ENCODE data around the gene DPF3. TPM values are rescaled to one million over a fixed set of nuclear protein-coding genes. Genes with fewer than 3 reads are reported as not detected.

DPF3 gene
- total RNA-seq, 1 donor from 2014 or later = 1.1 TPM

DNA sequence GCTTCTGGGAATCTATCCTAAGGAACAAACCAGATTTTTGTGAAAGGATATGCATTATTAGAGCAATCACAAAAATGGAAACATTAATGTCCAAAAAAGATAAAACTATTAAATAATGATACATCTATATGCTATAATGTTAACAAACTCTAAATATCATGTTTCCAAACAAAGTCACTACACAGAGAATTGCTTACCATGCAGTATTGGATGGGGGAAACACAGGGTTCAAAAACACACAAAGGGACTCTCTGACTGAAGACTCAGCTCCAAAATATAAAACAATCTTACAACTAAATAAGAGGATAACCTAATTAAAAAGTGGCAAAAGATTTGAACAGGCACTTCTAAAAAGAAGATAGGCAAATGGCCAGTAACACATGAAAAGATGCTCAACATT lies 304.2 kb downstream of the DPF3 start:
- Mint-ChIP-seq H3K27ac (ENCODE audit: unreplicated experiment) (no peak overlapping the region), H3K27me3 (ENCODE audit: low read depth) (no peaks in the 10 kb centered on the region), H3K4me3 (ENCODE audit: unreplicated experiment) (no peak overlapping the region), H3K36me3 (ENCODE audit: low read depth) (no peaks in the 10 kb centered on the region), H3K9me3 (ENCODE audit: low read depth) (peaks cover 2% of the 10 kb centered on the region), H3K4me1 (ENCODE audit: low read depth) (no peaks in the 10 kb centered on the region)
- DNase-seq (ENCODE audit: low spot score) = no peak
- TF ChIP-seq, protein P1, sequence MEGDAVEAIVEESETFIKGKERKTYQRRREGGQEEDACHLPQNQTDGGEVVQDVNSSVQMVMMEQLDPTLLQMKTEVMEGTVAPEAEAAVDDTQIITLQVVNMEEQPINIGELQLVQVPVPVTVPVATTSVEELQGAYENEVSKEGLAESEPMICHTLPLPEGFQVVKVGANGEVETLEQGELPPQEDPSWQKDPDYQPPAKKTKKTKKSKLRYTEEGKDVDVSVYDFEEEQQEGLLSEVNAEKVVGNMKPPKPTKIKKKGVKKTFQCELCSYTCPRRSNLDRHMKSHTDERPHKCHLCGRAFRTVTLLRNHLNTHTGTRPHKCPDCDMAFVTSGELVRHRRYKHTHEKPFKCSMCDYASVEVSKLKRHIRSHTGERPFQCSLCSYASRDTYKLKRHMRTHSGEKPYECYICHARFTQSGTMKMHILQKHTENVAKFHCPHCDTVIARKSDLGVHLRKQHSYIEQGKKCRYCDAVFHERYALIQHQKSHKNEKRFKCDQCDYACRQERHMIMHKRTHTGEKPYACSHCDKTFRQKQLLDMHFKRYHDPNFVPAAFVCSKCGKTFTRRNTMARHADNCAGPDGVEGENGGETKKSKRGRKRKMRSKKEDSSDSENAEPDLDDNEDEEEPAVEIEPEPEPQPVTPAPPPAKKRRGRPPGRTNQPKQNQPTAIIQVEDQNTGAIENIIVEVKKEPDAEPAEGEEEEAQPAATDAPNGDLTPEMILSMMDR (IDR thresholded peaks at IDR 0.05) = no peak

DNA sequence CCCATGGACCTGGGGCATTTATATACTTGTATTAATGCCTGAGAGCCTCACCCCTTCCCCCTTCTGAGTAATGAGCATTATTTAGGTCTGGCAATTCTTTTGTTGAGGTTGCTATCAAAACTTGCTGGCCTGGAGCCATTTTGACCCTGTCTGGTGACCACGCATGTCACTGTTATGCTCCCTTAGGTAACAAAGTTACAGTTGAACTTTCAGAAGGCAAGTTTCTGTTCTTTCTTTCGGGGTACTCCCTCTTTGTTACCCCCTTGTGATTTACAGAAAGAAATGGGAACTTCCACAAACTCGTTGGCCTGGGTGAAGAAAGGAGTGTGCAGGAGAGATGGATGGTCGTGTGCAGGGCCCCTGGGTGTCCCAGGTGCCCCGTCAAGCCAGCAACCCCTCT lies 305.4 kb downstream of the DPF3 start:
- Mint-ChIP-seq H3K27me3 (ENCODE audit: low read depth) (no peaks in the 10 kb centered on the region), H3K27ac (ENCODE audit: unreplicated experiment) (no peak overlapping the region), H3K4me3 (ENCODE audit: unreplicated experiment) (no peak overlapping the region)

DNA sequence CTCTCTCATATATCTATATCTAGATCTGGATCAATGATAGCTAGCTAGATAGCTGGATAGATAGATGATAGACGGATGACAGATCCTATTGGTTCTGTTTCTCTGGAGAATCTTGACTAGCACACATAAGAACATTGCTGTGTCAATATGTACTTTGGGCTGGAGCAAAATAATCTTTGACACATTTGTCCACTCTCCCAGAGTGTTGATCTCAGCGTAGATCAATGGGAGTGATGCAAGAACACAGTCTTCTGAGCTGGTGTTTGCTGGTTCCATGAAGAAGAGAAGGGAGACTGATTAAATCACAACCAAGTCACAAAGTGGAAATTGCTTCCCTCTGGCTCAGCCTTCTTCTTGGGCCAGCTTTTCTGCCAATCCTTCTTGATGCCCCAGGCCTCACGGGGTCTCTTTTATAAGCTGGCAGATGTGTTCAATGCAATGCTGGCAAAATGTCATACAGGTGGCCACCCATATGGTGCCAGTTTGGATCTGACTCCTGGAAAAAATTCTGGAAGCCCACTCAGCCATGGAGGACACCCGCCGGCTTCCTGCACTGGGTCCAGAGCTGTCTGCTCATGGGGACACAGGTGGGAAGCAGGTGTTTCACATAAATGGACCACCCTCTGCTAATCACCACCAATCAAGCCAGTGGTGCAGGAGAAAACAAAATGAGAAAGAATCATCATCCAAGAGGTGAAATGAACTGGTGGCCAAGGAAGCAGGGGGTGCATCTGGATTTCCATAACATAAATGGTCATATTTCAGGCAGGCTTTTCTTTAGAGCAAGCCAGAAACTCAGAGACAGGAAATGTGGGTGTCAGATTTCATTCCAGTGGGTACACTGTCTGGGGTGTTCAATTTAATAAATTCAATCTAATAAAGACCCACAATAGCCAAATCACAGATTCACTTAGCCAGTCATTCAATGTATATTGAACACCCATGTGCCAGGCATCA lies 310.3 kb downstream of the DPF3 start:
- H3K9me3 Mint-ChIP-seq (ENCODE audit: low read depth) = peaks cover 2% of the 10 kb centered on the region
- no peak overlapping the region for H3K27ac Mint-ChIP-seq (ENCODE audit: unreplicated experiment)
- TF ChIP-seq, protein P1 (IDR thresholded peaks at IDR 0.05) = no peak
- H3K4me1 Mint-ChIP-seq (ENCODE audit: low read depth) = peaks cover 3% of the 10 kb centered on the region
- H3K27me3 Mint-ChIP-seq (ENCODE audit: low read depth) = no peaks in the 10 kb centered on the region
- no peaks in the 10 kb centered on the region for H3K36me3 Mint-ChIP-seq (ENCODE audit: low read depth)
- H3K4me3 Mint-ChIP-seq (ENCODE audit: unreplicated experiment) = no peak overlapping the region
- DNase-seq (ENCODE audit: low spot score) = no peak

More for the DNA sequence above, 305.4 kb downstream of the DPF3 start:
- Mint-ChIP-seq H3K36me3 (ENCODE audit: low read depth) (no peaks in the 10 kb centered on the region), H3K9me3 (ENCODE audit: low read depth) (peaks cover 2% of the 10 kb centered on the region), H3K4me1 (ENCODE audit: low read depth) (peaks cover 3% of the 10 kb centered on the region)
- DNase-seq (ENCODE audit: low spot score) = no peak
- TF ChIP-seq, protein P1 (IDR thresholded peaks at IDR 0.05) = no peak

DNA sequence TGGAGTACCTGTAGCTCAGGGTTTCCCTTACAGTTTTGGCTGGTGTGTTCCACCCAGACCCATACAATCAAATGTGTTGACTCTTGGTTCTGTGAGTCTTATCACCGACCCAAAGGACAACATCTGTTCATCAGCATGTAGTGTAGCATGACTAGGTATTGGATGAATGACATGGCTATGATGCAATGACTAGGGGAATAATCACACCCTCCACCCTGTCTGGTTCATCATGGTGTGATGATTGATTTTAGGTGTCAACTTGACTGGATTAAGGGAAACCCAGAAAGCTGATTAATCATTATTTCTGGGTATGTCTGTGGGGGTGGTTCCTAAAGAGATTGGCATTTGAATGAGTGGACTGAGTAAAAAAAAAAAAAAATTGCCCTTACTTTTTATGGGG lies 311.3 kb downstream of the DPF3 start:
- H3K36me3 Mint-ChIP-seq (ENCODE audit: low read depth) = no peaks in the 10 kb centered on the region
- H3K27ac Mint-ChIP-seq (ENCODE audit: unreplicated experiment) = no peak overlapping the region
- peaks cover 2% of the 10 kb centered on the region for H3K9me3 Mint-ChIP-seq (ENCODE audit: low read depth)
- peaks cover 3% of the 10 kb centered on the region for H3K4me1 Mint-ChIP-seq (ENCODE audit: low read depth)
- TF ChIP-seq, protein P1 (IDR thresholded peaks at IDR 0.05) = no peak
- H3K27me3 Mint-ChIP-seq (ENCODE audit: low read depth) = peaks cover 5% of the 10 kb centered on the region
- no peak for DNase-seq (ENCODE audit: low spot score)
- H3K4me3 Mint-ChIP-seq (ENCODE audit: unreplicated experiment) = no peak overlapping the region

DNA sequence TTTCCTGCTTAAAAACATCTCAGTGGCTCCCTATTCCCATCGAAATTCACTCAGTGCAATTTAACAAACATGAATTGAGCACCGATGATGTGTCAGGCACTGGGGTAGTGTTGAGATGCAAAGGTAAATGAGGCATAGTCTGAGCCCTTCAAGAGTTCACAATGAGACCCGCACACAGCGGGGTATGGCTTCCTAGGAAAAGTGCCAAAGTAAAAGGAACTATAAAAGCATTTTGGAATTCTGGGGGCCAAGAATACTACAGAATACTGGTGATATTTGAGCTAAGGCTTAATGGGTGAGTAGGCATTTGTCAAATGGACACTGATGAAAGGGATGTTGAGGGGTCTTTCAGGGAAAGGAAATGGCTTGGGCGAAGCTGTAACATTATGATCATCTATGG lies 315.4 kb downstream of the DPF3 start:
- Mint-ChIP-seq H3K36me3 (ENCODE audit: low read depth) (no peaks in the 10 kb centered on the region), H3K27ac (ENCODE audit: unreplicated experiment) (no peak overlapping the region), H3K4me1 (ENCODE audit: low read depth) (peaks cover 7% of the 10 kb centered on the region), H3K27me3 (ENCODE audit: low read depth) (peaks cover 7% of the 10 kb centered on the region), H3K9me3 (ENCODE audit: low read depth) (no peaks in the 10 kb centered on the region), H3K4me3 (ENCODE audit: unreplicated experiment) (no peak overlapping the region)
- DNase-seq (ENCODE audit: low spot score) = no peak
- TF ChIP-seq, protein P1 (IDR thresholded peaks at IDR 0.05) = no peak
